ENCODE measurements around the gene MAGEA4. TPM values are rescaled to one million over a fixed set of nuclear protein-coding genes. Genes with fewer than 3 reads are reported as not detected.

Gene MAGEA4
- polyA plus RNA-seq, 3 donors = not detected

DNA sequence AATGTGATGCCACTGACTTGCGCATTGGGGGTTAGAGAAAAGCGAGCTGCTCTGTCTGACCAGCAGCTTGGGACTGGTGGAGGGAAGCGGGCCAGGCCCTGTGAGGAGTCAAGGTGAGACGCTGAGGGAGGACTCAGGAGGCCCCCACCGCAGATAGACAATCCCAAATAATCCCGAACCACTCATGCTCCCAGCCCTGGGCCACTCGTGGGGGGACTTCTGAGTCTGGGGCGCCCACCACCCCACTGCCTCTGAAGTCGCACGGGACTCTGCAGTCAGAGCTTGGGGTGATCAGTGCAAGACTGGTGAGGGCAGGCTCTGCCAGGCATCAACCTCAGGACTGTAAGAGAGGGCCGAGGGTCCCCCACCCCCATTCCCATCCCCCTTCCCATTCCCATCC is 6.9 kb downstream of the MAGEA4 start:
- Histone ChIP-seq H2AFZ (ENCODE audit: insufficient read depth, low read depth, low read length, poor library complexity, severe bottlenecking) (no peak overlapping the region), H3K27ac (ENCODE audit: low read depth in 1 of 2, low read length in 2 of 2) (no peak overlapping the region), H3K9me3 (replicated peaks in 1 of 2; ENCODE audit: control insufficient read depth in 1 of 2, insufficient read depth in 1 of 2, low read length in 2 of 2) (peaks cover 11 to 28% of the 10 kb centered on the region in 2 donors), H4K20me1 (ENCODE audit: insufficient read depth, low read length) (no peaks in the 10 kb centered on the region), H3K4me1 (ENCODE audit: control insufficient read depth in 1 of 2, insufficient read depth in 2 of 2, low read length in 2 of 2) (no peaks in the 10 kb centered on the region), H3K27me3 (ENCODE audit: control insufficient read depth in 2 of 2, insufficient read depth in 2 of 2, low read length in 2 of 2) (no peaks in the 10 kb centered on the region), H3K4me2 (replicated peaks; ENCODE audit: extremely low read depth, low read length, poor library complexity, severe bottlenecking) (no peak overlapping the region), H3K36me3 (replicated peaks in 1 of 2; ENCODE audit: control insufficient read depth in 1 of 2, insufficient read depth in 2 of 2, low read length in 2 of 2) (no peaks in the 10 kb centered on the region), H3K4me3 (replicated peaks in 1 of 3; ENCODE audit: low read depth in 2 of 3, low read length in 3 of 3) (no peak overlapping the region), H3K9ac (ENCODE audit: insufficient read depth, low read length, poor library complexity, severe bottlenecking) (no peak overlapping the region), H3K79me2 (ENCODE audit: insufficient read depth, low read length) (no peaks in the 10 kb centered on the region)
- no CpG with 5 or more reads among the region's 11 CpGs for WGBS (ENCODE audit: insufficient coverage)
- Mint-ChIP-seq H3K36me3 (no peaks in the 10 kb centered on the region), H3K9me3 (peaks cover 2 to 37% (median 13%) of the 10 kb centered on the region in 7 donors), H3K4me1 (no peaks in the 10 kb centered on the region), H3K4me3 (no peak overlapping the region), H3K27ac (no peak overlapping the region), H3K27me3 (ENCODE audit: low read depth in 3 of 3) (no peaks in the 10 kb centered on the region)
- no peak for TF ChIP-seq CTCF (IDR thresholded peaks at IDR 0.05)
- DNase-seq = no peak
- intact Hi-C loops (cut with micrococcal nuclease) = no loop called here

- Histone ChIP-seq H4K20me1 (ENCODE audit: insufficient read depth, low read length) (no peaks in the 10 kb centered on the region), H3K4me3 (replicated peaks in 1 of 3; ENCODE audit: low read depth in 2 of 3, low read length in 3 of 3) (no peak overlapping the region), H3K27ac (ENCODE audit: low read depth in 1 of 2, low read length in 2 of 2) (no peak overlapping the region), H3K4me2 (replicated peaks; ENCODE audit: extremely low read depth, low read length, poor library complexity, severe bottlenecking) (no peak overlapping the region), H3K79me2 (ENCODE audit: insufficient read depth, low read length) (no peaks in the 10 kb centered on the region), H3K4me1 (ENCODE audit: control insufficient read depth in 1 of 2, insufficient read depth in 2 of 2, low read length in 2 of 2) (no peaks in the 10 kb centered on the region), H3K27me3 (ENCODE audit: control insufficient read depth in 2 of 2, insufficient read depth in 2 of 2, low read length in 2 of 2) (no peaks in the 10 kb centered on the region), H3K36me3 (replicated peaks in 1 of 2; ENCODE audit: control insufficient read depth in 1 of 2, insufficient read depth in 2 of 2, low read length in 2 of 2) (no peaks in the 10 kb centered on the region), H2AFZ (ENCODE audit: insufficient read depth, low read depth, low read length, poor library complexity, severe bottlenecking) (no peak overlapping the region), H3K9me3 (replicated peaks in 1 of 2; ENCODE audit: control insufficient read depth in 1 of 2, insufficient read depth in 1 of 2, low read length in 2 of 2) (peaks cover 11 to 28% of the 10 kb centered on the region in 2 donors), H3K9ac (ENCODE audit: insufficient read depth, low read length, poor library complexity, severe bottlenecking) (no peak overlapping the region)
- Mint-ChIP-seq H3K4me3 (no peak overlapping the region), H3K4me1 (no peaks in the 10 kb centered on the region), H3K36me3 (no peaks in the 10 kb centered on the region), H3K9me3 (peaks cover 2 to 37% (median 13%) of the 10 kb centered on the region in 7 donors), H3K27me3 (ENCODE audit: low read depth in 3 of 3) (no peaks in the 10 kb centered on the region), H3K27ac (no peak overlapping the region)
- intact Hi-C loops (cut with micrococcal nuclease) = no loop called here
- no CpG with 5 or more reads among the region's 12 CpGs for WGBS (ENCODE audit: insufficient coverage)
- TF ChIP-seq CTCF (IDR thresholded peaks at IDR 0.05) = no peak
- no peak for DNase-seq
Measured at GRCh38 chrX:151920101-151920500, 7.4 kb downstream of the MAGEA4 start.

All from CD14-positive monocyte (primary cell).